Measurements from ENCODE around the gene UBL7.

- TF ChIP-seq CTCF (IDR thresholded peaks at IDR 0.05) (no peak), POLR2A (IDR thresholded peaks at IDR 0.05) (no peak)
Measured at GRCh38 chr15:74461847-74462511, 1.0 kb upstream of the UBL7 start.
